Sigmoid colon (tissue), 7 donors: Measurements from ENCODE around the gene BATF3. TPM values are rescaled to one million over a fixed set of nuclear protein-coding genes. Genes with fewer than 3 reads are reported as not detected.

Experiments used
- DNase-seq: peaks from one replicate; pipeline ENCODE4 v3.0.0-alpha.2; 2019
- H3K27ac ChIP-seq, 4 donors: fragments of 200-600 bp; sonication (generic); one replicate each; pipeline ENCODE4 v1.5.1; 2016 to 2019; ENCODE audit warnings: mild to moderate bottlenecking in 1 of 4
- H3K27me3 ChIP-seq, 3 donors: fragments of 200-600 bp; sonication (generic); one replicate each; pipeline ENCODE4 v1.5.1; 2019; ENCODE audit warnings: mild to moderate bottlenecking in 1 of 3
- H3K36me3 ChIP-seq, 4 donors: fragments of 200-600 bp; sonication (generic); one replicate each; pipeline ENCODE4 v1.5.1; 2016 to 2019
- H3K4me1 ChIP-seq, 4 donors: fragments of 200-600 bp; sonication (generic); one replicate each; pipeline ENCODE4 v1.5.1; 2017 to 2019
- H3K4me3 ChIP-seq, 4 donors: fragments of 200-600 bp; sonication (generic); one replicate each; pipeline ENCODE4 v1.5.1; 2017 to 2019; ENCODE audit warnings: mild to moderate bottlenecking in 2 of 4, moderate library complexity in 1 of 4
- H3K9me3 ChIP-seq, 4 donors: fragments of 200-600 bp in 3 of 4; sonication (generic) in 3 of 4; one replicate each; pipeline versions ENCODE4 v1.5.1 to v1.6.1; 2013 to 2019
- EP300 ChIP-seq, 4 donors: sonication (generic); formaldehyde crosslinking; IDR thresholded peaks; one replicate each; pipeline ENCODE4 v1.6.1; 2017; ENCODE audit warnings: antibody characterized with exemption in 4 of 4
- POLR2A ChIP-seq, 2 donors: fragments of 450-650 bp; IDR thresholded peaks; one replicate each; pipeline ENCODE4 v1.6.1; 2016; ENCODE audit warnings: antibody characterized with exemption in 2 of 2, mild to moderate bottlenecking in 2 of 2, moderate library complexity in 2 of 2
- POLR2AphosphoS5 ChIP-seq, 4 donors: sonication (generic); formaldehyde crosslinking; IDR thresholded peaks; one replicate each; pipeline ENCODE4 v1.6.1; 2017; ENCODE audit warnings: antibody characterized with exemption in 4 of 4
- WGBS, 2 donors: extraction: QIAGEN DNeasy Blood & Tissue Kit; methylation state at CpG; one replicate each; pipeline ENCODE4 v1.1.7; 2013; 5-methylcytosine and 5-hydroxymethylcytosine counted together
- intact Hi-C: fragments of 100-400 bp; cut with DNase I; formaldehyde crosslinking; loops from one replicate; pipeline ENCODE4 v1.15.1; 2023
- polyA plus RNA-seq, 3 donors: library from polyadenylated mRNA; stranded (reverse); fragments of 200-250 nt; gene quantifications; one replicate each; pipeline ENCODE4 v1.2.3, GENCODE V29; 2013
- total RNA-seq, 4 donors: library from RNA; depleted of rRNA; stranded (reverse); fragments of >200 nt; gene quantifications; one replicate each; pipeline ENCODE4 v1.1.0, GENCODE V29; 2016
- TF ChIP-seq, protein P1 (sequence below), 4 experiments: fragments of 450-650 bp in 3 of 4; fragments of 200-600 bp in 1 of 4; IDR thresholded peaks; one replicate each; pipeline ENCODE4 v1.5.1; 2016 to 2019; ENCODE audit warnings: antibody characterized with exemption in 4 of 4, mild to moderate bottlenecking in 3 of 4, moderate library complexity in 2 of 4
- donor health status: healthy with polysubstance abuse.
- donor health status: Bipolar disorder and iron deficiency.
- donor health status: healthy.

Gene BATF3
- total and polyA plus RNA-seq, 7 donors = 1.8 to 10.0 (median 3.3) TPM

DNA sequence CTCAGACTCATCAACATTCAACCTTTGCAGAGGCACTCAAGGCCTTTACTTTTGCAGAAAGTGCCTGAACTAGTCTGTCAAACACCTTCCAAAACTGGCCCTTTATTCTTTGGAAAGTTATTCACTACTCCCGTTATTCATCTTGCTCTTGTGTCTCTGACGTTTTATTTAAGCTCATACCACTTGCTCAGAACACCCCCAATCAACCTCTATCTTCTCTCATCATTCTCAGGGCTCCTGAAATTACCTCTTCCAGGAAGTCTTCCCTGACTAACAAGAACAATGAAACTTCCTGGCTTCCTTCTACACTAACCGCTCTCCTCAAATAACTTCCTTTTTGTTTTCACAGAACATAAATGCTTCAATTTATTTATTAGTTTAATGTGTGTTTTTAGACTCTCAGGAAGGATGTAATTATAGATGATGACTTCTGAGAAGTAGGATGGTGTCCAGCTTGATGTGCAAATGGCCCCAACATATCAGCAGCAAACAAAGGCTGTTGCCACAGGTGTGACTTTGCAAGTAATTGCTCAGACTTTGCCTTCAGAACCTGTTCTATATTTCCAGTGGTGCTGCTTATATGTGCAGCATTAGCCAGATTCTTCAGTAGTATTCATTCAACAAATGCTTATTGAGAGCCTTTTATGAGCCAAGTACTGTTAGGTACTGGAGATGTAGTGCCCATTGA is 22.8 kb upstream of the BATF3 start:
- no peak overlapping the region for H3K27ac ChIP-seq
- intact Hi-C loops = no loop called here
- TF ChIP-seq POLR2A (IDR thresholded peaks at IDR 0.05) (no peak), EP300 (IDR thresholded peaks at IDR 0.05) (no peak), POLR2AphosphoS5 (IDR thresholded peaks at IDR 0.05) (no peak)
- TF ChIP-seq, protein P1, sequence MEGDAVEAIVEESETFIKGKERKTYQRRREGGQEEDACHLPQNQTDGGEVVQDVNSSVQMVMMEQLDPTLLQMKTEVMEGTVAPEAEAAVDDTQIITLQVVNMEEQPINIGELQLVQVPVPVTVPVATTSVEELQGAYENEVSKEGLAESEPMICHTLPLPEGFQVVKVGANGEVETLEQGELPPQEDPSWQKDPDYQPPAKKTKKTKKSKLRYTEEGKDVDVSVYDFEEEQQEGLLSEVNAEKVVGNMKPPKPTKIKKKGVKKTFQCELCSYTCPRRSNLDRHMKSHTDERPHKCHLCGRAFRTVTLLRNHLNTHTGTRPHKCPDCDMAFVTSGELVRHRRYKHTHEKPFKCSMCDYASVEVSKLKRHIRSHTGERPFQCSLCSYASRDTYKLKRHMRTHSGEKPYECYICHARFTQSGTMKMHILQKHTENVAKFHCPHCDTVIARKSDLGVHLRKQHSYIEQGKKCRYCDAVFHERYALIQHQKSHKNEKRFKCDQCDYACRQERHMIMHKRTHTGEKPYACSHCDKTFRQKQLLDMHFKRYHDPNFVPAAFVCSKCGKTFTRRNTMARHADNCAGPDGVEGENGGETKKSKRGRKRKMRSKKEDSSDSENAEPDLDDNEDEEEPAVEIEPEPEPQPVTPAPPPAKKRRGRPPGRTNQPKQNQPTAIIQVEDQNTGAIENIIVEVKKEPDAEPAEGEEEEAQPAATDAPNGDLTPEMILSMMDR (IDR thresholded peaks at IDR 0.05) = no peak

DNA sequence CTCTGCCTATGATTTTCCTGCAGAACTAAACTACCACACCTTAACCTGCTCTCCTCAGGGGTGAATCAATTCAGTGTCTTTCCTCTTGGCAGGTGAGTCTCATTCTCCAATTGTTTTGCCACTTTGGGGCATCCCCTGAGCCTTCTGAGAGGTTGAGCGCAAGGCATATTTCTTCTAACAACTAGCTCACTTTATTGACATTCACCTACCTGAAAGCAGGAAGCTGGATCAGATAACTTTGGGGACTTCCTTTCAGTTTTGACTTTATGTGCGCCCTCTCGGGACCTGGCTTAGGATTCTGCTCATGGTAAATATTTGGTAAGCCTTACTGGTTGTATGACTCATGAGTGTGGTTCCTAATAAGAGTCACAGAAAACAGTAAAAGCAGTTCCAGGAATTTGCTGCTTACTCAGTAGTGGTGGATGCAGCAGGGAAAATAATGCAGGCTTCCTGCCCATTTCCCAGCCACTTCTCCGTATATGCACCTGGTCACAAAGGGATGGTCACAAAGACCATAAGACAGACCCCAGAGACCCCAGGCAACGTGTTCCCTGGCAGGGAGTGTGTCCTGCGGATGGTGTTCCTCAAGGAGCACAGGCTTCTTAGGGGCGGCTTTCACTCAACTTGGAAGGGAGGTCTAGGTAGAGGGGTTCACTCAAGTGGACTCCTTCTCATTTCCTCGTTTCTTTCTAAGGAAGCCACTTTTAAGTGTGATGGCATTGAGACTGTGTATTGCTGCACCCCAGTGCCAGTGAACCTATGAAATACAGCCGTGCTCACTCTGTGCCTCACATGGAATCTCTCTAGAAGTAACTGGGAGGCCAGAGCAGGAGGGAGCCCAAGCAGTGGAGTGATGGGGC is 22.0 kb upstream of the BATF3 start:
- Histone ChIP-seq H3K27me3 (no peaks in the 10 kb centered on the region), H3K27ac (no peak overlapping the region), H3K4me1 (no peaks in the 10 kb centered on the region), H3K9me3 (no peaks in the 10 kb centered on the region), H3K36me3 (no peaks in the 10 kb centered on the region), H3K4me3 (no peak overlapping the region)
- intact Hi-C loops = no loop called here
- TF ChIP-seq EP300 (IDR thresholded peaks at IDR 0.05) (no peak), POLR2AphosphoS5 (IDR thresholded peaks at IDR 0.05) (peak in 1 of 4 donors; percentile 10)
- TF ChIP-seq, protein P1 (IDR thresholded peaks at IDR 0.05) = no peak
- 55 to 71% methylated on average over 9 of the region's 9 CpGs for WGBS, 2 donors
- no peak for DNase-seq

More for the DNA sequence above, 22.8 kb upstream of the BATF3 start:
- Histone ChIP-seq H3K4me1 (no peaks in the 10 kb centered on the region), H3K9me3 (no peaks in the 10 kb centered on the region), H3K36me3 (no peaks in the 10 kb centered on the region), H3K27me3 (no peaks in the 10 kb centered on the region), H3K4me3 (no peak overlapping the region)
- 44 to 57% methylated on average over 3 of the region's 3 CpGs for WGBS, 2 donors
- DNase-seq = no peak

DNA sequence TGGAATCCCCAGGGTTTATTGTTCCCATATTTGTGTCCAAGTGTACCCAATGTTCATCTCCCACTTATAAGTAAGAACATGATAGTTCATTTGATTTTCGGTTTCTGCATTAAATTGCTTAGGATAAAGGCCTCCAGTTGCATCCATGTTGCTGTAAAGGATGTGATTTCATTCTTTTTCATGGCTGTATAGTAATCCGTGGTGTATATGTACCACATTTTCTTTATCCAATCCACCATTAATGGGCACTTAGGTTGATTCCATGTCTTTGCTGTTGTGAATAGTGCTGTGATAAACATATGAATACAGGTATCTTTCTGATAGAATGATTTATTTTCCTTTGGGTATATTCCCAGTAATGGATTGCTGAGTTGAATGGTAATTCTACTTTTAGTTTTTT is 20.0 kb upstream of the BATF3 start:
- WGBS, 2 donors = 93 to 96% methylated on average over 2 of the region's 2 CpGs
- H3K4me3 ChIP-seq = no peak overlapping the region
- no peak for DNase-seq
- H3K9me3 ChIP-seq = no peaks in the 10 kb centered on the region
- TF ChIP-seq POLR2AphosphoS5 (IDR thresholded peaks at IDR 0.05) (no peak), EP300 (IDR thresholded peaks at IDR 0.05) (no peak), POLR2A (IDR thresholded peaks at IDR 0.05) (no peak)
- TF ChIP-seq, protein P1 (IDR thresholded peaks at IDR 0.05) = no peak
- no peaks in the 10 kb centered on the region for H3K27me3 ChIP-seq
- no peaks in the 10 kb centered on the region for H3K36me3 ChIP-seq
- intact Hi-C loops = no loop called here
- H3K4me1 ChIP-seq = no peaks in the 10 kb centered on the region
- H3K27ac ChIP-seq = no peak overlapping the region

DNA sequence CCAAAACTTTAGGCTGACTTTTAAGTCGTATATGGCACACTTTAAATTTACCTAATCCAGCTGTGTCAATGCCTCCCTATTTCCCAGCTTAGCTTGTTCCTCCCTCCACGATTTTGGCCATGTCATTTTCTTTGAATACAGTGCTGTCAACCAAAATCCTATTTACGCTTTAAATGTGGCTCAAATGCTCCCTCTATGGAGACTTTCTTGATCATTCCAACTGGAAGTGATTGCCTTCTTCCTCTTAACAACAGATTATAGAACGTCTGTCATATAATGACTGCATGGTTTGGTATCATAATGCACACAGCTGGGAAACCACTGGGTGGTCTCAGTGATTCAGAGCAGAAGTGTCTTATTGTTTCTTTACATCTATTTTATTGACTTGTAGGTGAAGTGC is 18.9 kb upstream of the BATF3 start:
- intact Hi-C loops = no loop called here
- WGBS, 2 donors = 11 to 57% methylated on average over 4 of the region's 4 CpGs
- TF ChIP-seq, protein P1 (IDR thresholded peaks at IDR 0.05) = no peak
- TF ChIP-seq EP300 (IDR thresholded peaks at IDR 0.05) (no peak), POLR2A (IDR thresholded peaks at IDR 0.05) (no peak), POLR2AphosphoS5 (IDR thresholded peaks at IDR 0.05) (no peak)

More for the DNA sequence above, 18.9 kb upstream of the BATF3 start:
- Histone ChIP-seq H3K36me3 (no peaks in the 10 kb centered on the region), H3K27me3 (no peaks in the 10 kb centered on the region), H3K4me1 (no peaks in the 10 kb centered on the region), H3K27ac (no peak overlapping the region), H3K9me3 (no peaks in the 10 kb centered on the region), H3K4me3 (no peak overlapping the region)
- DNase-seq = no peak
